ENCODE results near the gene DGKH. TPM values are rescaled to one million over a fixed set of nuclear protein-coding genes. Genes with fewer than 3 reads are reported as not detected.

DGKH gene
- total RNA-seq, 1 experiment from 2014 or later = 7.3 TPM

- no peak for DNase-seq
Measured at GRCh38 chr13:42114278-42114677, 65.8 kb downstream of the DGKH start.

GRCh38 chr13:42114912-42115311 lies 66.5 kb downstream of the DGKH start:
- no peaks in the 10 kb centered on the region for H3K9me2 ChIP-seq (replicated peaks; ENCODE audit: insufficient read depth, low read length)
- H2AFZ ChIP-seq (ENCODE audit: low read length) = no peak overlapping the region
- no peaks in the 10 kb centered on the region for H3K36me3 ChIP-seq (ENCODE audit: insufficient read depth, low read length)
- peaks cover 12% of the 10 kb centered on the region for H4K20me1 ChIP-seq (ENCODE audit: insufficient read depth, low read depth, low read length)
- H3K27ac ChIP-seq (ENCODE audit: low read length) = no peak overlapping the region
- peaks cover 3% of the 10 kb centered on the region; the same call in 1 of the 2 replicates for H3K4me1 ChIP-seq (ENCODE audit: low read length)
- no peak overlapping the region for H3K4me3 ChIP-seq (ENCODE audit: low read length)
- H3K4me2 ChIP-seq (ENCODE audit: low read depth, low read length, poor library complexity, severe bottlenecking) = no peak overlapping the region
- no peaks in the 10 kb centered on the region for H3K9me3 ChIP-seq (ENCODE audit: low read length)
- no peak overlapping the region for H3K9ac ChIP-seq (ENCODE audit: low read length)
- H3K79me2 ChIP-seq (ENCODE audit: low read length) = no peaks in the 10 kb centered on the region
- DNase-seq = no peak
- no peaks in the 10 kb centered on the region for H3K27me3 ChIP-seq (ENCODE audit: low read length)

More at GRCh38 chr13:42114278-42114677, 65.8 kb downstream of the DGKH start:
- Histone ChIP-seq H3K36me3 (ENCODE audit: insufficient read depth, low read length) (no peaks in the 10 kb centered on the region), H2AFZ (ENCODE audit: low read length) (no peak overlapping the region), H3K27ac (ENCODE audit: low read length) (no peak overlapping the region), H3K9me3 (ENCODE audit: low read length) (no peaks in the 10 kb centered on the region), H3K4me3 (ENCODE audit: low read length) (no peak overlapping the region), H3K4me2 (ENCODE audit: low read depth, low read length, poor library complexity, severe bottlenecking) (no peak overlapping the region), H3K27me3 (ENCODE audit: low read length) (no peaks in the 10 kb centered on the region), H3K9ac (ENCODE audit: low read length) (no peak overlapping the region), H3K79me2 (ENCODE audit: low read length) (no peaks in the 10 kb centered on the region), H3K9me2 (replicated peaks; ENCODE audit: insufficient read depth, low read length) (no peaks in the 10 kb centered on the region), H4K20me1 (ENCODE audit: insufficient read depth, low read depth, low read length) (peaks cover 13% of the 10 kb centered on the region), H3K4me1 (ENCODE audit: low read length) (peaks cover 3% of the 10 kb centered on the region; the same call in 1 of the 2 replicates)

- H3K27me3 ChIP-seq (ENCODE audit: low read length) = no peaks in the 10 kb centered on the region
- peaks cover 7% of the 10 kb centered on the region for H4K20me1 ChIP-seq (ENCODE audit: insufficient read depth, low read depth, low read length)
- H3K9me3 ChIP-seq (ENCODE audit: low read length) = no peaks in the 10 kb centered on the region
- DNase-seq = no peak
- H3K36me3 ChIP-seq (ENCODE audit: insufficient read depth, low read length) = no peaks in the 10 kb centered on the region
- H3K4me1 ChIP-seq (ENCODE audit: low read length) = no peaks in the 10 kb centered on the region
- no peak overlapping the region for H3K9ac ChIP-seq (ENCODE audit: low read length)
- H3K27ac ChIP-seq (ENCODE audit: low read length) = no peak overlapping the region
- no peak overlapping the region for H3K4me2 ChIP-seq (ENCODE audit: low read depth, low read length, poor library complexity, severe bottlenecking)
- H2AFZ ChIP-seq (ENCODE audit: low read length) = no peak overlapping the region
- H3K4me3 ChIP-seq (ENCODE audit: low read length) = no peak overlapping the region
- H3K79me2 ChIP-seq (ENCODE audit: low read length) = no peaks in the 10 kb centered on the region
- H3K9me2 ChIP-seq (replicated peaks; ENCODE audit: insufficient read depth, low read length) = no peaks in the 10 kb centered on the region
Measured at GRCh38 chr13:42116225-42116624, 67.8 kb downstream of the DGKH start.

GRCh38 chr13:42119041-42119440 lies 70.6 kb downstream of the DGKH start:
- H3K27me3 ChIP-seq (ENCODE audit: low read length) = no peaks in the 10 kb centered on the region
- peaks cover 7% of the 10 kb centered on the region for H4K20me1 ChIP-seq (ENCODE audit: insufficient read depth, low read depth, low read length)
- DNase-seq = no peak
- no peak overlapping the region for H3K4me2 ChIP-seq (ENCODE audit: low read depth, low read length, poor library complexity, severe bottlenecking)
- H3K9me3 ChIP-seq (ENCODE audit: low read length) = no peaks in the 10 kb centered on the region
- H3K9me2 ChIP-seq (replicated peaks; ENCODE audit: insufficient read depth, low read length) = no peaks in the 10 kb centered on the region
- no peaks in the 10 kb centered on the region for H3K36me3 ChIP-seq (ENCODE audit: insufficient read depth, low read length)
- H3K4me3 ChIP-seq (ENCODE audit: low read length) = no peak overlapping the region
- no peaks in the 10 kb centered on the region for H3K4me1 ChIP-seq (ENCODE audit: low read length)
- H3K27ac ChIP-seq (ENCODE audit: low read length) = no peak overlapping the region
- H3K79me2 ChIP-seq (ENCODE audit: low read length) = no peaks in the 10 kb centered on the region
- H2AFZ ChIP-seq (ENCODE audit: low read length) = no peak overlapping the region
- no peak overlapping the region for H3K9ac ChIP-seq (ENCODE audit: low read length)

- Histone ChIP-seq H3K27me3 (ENCODE audit: low read length) (no peaks in the 10 kb centered on the region), H3K4me2 (ENCODE audit: low read depth, low read length, poor library complexity, severe bottlenecking) (no peak overlapping the region), H2AFZ (ENCODE audit: low read length) (no peak overlapping the region), H3K9ac (ENCODE audit: low read length) (no peak overlapping the region), H3K79me2 (ENCODE audit: low read length) (no peaks in the 10 kb centered on the region), H3K27ac (ENCODE audit: low read length) (no peak overlapping the region), H3K4me3 (ENCODE audit: low read length) (no peak overlapping the region), H4K20me1 (ENCODE audit: insufficient read depth, low read depth, low read length) (peaks cover 7% of the 10 kb centered on the region), H3K36me3 (ENCODE audit: insufficient read depth, low read length) (no peaks in the 10 kb centered on the region), H3K9me2 (replicated peaks; ENCODE audit: insufficient read depth, low read length) (no peaks in the 10 kb centered on the region), H3K9me3 (ENCODE audit: low read length) (no peaks in the 10 kb centered on the region), H3K4me1 (ENCODE audit: low read length) (no peaks in the 10 kb centered on the region)
- DNase-seq = no peak
Measured at GRCh38 chr13:42119875-42120274, 71.4 kb downstream of the DGKH start.

- H2AFZ ChIP-seq (ENCODE audit: low read length) = no peak overlapping the region
- no peaks in the 10 kb centered on the region for H3K79me2 ChIP-seq (ENCODE audit: low read length)
- no peak for DNase-seq
- peaks cover 3% of the 10 kb centered on the region; the same call in 1 of the 2 replicates for H3K4me1 ChIP-seq (ENCODE audit: low read length)
- no peak overlapping the region for H3K27ac ChIP-seq (ENCODE audit: low read length)
- H3K36me3 ChIP-seq (ENCODE audit: insufficient read depth, low read length) = no peaks in the 10 kb centered on the region
- no peak overlapping the region for H3K4me3 ChIP-seq (ENCODE audit: low read length)
- no peaks in the 10 kb centered on the region for H3K27me3 ChIP-seq (ENCODE audit: low read length)
- H3K9me2 ChIP-seq (replicated peaks; ENCODE audit: insufficient read depth, low read length) = no peaks in the 10 kb centered on the region
- no peak overlapping the region for H3K4me2 ChIP-seq (ENCODE audit: low read depth, low read length, poor library complexity, severe bottlenecking)
- H3K9me3 ChIP-seq (ENCODE audit: low read length) = no peaks in the 10 kb centered on the region
- no peak overlapping the region for H3K9ac ChIP-seq (ENCODE audit: low read length)
- H4K20me1 ChIP-seq (ENCODE audit: insufficient read depth, low read depth, low read length) = no peaks in the 10 kb centered on the region
Measured at GRCh38 chr13:42123600-42123999, 75.2 kb downstream of the DGKH start.

- no peaks in the 10 kb centered on the region for H3K27me3 ChIP-seq (ENCODE audit: low read length)
- H3K36me3 ChIP-seq (ENCODE audit: insufficient read depth, low read length) = no peaks in the 10 kb centered on the region
- H4K20me1 ChIP-seq (ENCODE audit: insufficient read depth, low read depth, low read length) = no peaks in the 10 kb centered on the region
- no peaks in the 10 kb centered on the region for H3K79me2 ChIP-seq (ENCODE audit: low read length)
- no peak for DNase-seq
- H3K9me2 ChIP-seq (replicated peaks; ENCODE audit: insufficient read depth, low read length) = no peaks in the 10 kb centered on the region
- H3K4me3 ChIP-seq (ENCODE audit: low read length) = no peak overlapping the region
- H3K9me3 ChIP-seq (ENCODE audit: low read length) = no peaks in the 10 kb centered on the region
- no peak overlapping the region for H3K9ac ChIP-seq (ENCODE audit: low read length)
- no peak overlapping the region for H3K27ac ChIP-seq (ENCODE audit: low read length)
- H3K4me2 ChIP-seq (ENCODE audit: low read depth, low read length, poor library complexity, severe bottlenecking) = no peak overlapping the region
- no peak overlapping the region for H2AFZ ChIP-seq (ENCODE audit: low read length)
- peaks cover 3% of the 10 kb centered on the region; the same call in 1 of the 2 replicates for H3K4me1 ChIP-seq (ENCODE audit: low read length)
Measured at GRCh38 chr13:42125046-42125445, 76.6 kb downstream of the DGKH start.

- H3K9me2 ChIP-seq (replicated peaks; ENCODE audit: insufficient read depth, low read length) = no peaks in the 10 kb centered on the region
- DNase-seq = no peak
Measured at GRCh38 chr13:42127047-42127446, 78.6 kb downstream of the DGKH start.

GRCh38 chr13:42129033-42129432 lies 80.6 kb downstream of the DGKH start:
- Histone ChIP-seq H3K4me2 (ENCODE audit: low read depth, low read length, poor library complexity, severe bottlenecking) (no peak overlapping the region), H4K20me1 (ENCODE audit: insufficient read depth, low read depth, low read length) (no peaks in the 10 kb centered on the region), H3K9me2 (replicated peaks; ENCODE audit: insufficient read depth, low read length) (no peaks in the 10 kb centered on the region), H3K36me3 (ENCODE audit: insufficient read depth, low read length) (no peaks in the 10 kb centered on the region), H3K79me2 (ENCODE audit: low read length) (no peaks in the 10 kb centered on the region), H3K4me3 (ENCODE audit: low read length) (no peak overlapping the region), H3K27me3 (ENCODE audit: low read length) (no peaks in the 10 kb centered on the region), H3K9ac (ENCODE audit: low read length) (no peak overlapping the region), H3K9me3 (ENCODE audit: low read length) (no peaks in the 10 kb centered on the region), H2AFZ (ENCODE audit: low read length) (no peak overlapping the region), H3K27ac (ENCODE audit: low read length) (no peak overlapping the region), H3K4me1 (ENCODE audit: low read length) (peaks cover 3% of the 10 kb centered on the region; the same call in 1 of the 2 replicates)
- DNase-seq = no peak

More at GRCh38 chr13:42127047-42127446, 78.6 kb downstream of the DGKH start:
- Histone ChIP-seq H3K36me3 (ENCODE audit: insufficient read depth, low read length) (no peaks in the 10 kb centered on the region), H3K27ac (ENCODE audit: low read length) (no peak overlapping the region), H3K4me2 (ENCODE audit: low read depth, low read length, poor library complexity, severe bottlenecking) (no peak overlapping the region), H3K79me2 (ENCODE audit: low read length) (no peaks in the 10 kb centered on the region), H3K4me1 (ENCODE audit: low read length) (peaks cover 3% of the 10 kb centered on the region; the same call in 1 of the 2 replicates), H3K9me3 (ENCODE audit: low read length) (no peaks in the 10 kb centered on the region), H3K27me3 (ENCODE audit: low read length) (no peaks in the 10 kb centered on the region), H3K9ac (ENCODE audit: low read length) (no peak overlapping the region), H2AFZ (ENCODE audit: low read length) (no peak overlapping the region), H3K4me3 (ENCODE audit: low read length) (no peak overlapping the region), H4K20me1 (ENCODE audit: insufficient read depth, low read depth, low read length) (no peaks in the 10 kb centered on the region)
